Stimulated activated CD8-positive, alpha-beta memory T cell treated with anti-CD3 and anti-CD28 coated beads, Interleukin-4, amount 100 ng/mL, for 24 hours (primary cell): ENCODE results near the gene SMARCD3.

Source experiments
- DNase-seq: peaks from one replicate; pipeline ENCODE4 v3.0.0-alpha.2; 2020; ENCODE audit warnings: low read depth

The SMARCD3 gene

DNA sequence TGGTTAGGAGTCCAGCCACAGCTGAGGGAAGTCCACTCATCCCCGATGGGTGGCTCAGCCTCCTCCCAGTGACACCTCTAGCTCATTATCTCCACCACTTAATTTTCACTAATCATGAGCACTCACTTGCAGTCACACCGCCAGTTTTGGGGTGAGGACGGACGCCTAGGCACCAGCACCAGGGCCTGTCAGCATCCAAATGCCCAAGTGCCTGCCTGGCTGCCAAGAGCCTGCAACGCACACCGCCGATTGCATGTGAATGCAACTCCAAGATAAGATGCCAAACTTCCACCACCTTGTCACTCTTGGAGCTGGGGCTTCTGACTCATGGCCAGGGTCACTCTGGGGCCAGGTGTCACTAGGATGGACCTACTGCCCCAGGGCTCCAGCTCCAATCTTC, 24.4 kb upstream of the SMARCD3 start:
- DNase-seq: no peak

DNA sequence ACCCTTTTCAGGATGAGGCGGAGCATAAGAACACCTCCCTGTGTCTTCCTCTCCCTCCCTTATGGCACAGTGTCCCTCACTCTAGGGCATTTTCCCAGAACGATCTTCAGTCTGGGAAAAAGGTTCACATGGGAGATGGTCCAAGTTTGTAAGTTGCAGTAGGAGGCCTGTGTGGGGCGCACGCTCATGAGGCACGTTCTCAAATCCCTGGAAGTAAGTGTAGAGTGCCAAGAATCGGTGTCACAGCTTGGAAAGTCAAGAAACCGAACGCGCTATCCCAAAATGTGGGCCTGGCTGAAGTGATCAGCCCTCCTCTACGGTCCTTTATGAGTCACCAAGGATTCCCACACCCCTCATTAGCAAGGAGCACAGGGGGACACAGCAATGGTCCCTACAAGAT, 23.9 kb upstream of the SMARCD3 start:
- DNase-seq: no peak

- DNase-seq: no peak
Measured at GRCh38 chr7:151271699-151272355, 23.3 kb upstream of the SMARCD3 start.

DNA sequence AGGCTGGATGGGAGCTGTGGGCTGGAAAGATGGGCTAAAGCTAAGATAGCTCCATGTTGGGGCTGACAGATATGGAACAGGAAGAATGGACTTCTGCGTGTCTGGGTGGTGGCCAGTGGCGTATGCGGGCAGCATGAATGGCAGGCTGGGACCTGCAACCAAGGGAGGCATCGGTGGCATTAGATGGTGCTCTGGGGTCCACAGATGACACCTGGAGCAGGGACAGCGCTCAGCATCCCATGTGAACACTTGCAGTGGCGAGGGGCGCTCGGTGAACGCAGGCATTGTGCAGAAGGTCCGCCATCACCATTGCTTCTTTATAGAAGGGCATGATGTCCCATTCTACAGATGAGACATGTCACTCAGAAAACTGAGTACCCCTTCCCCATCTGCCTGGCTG, 21.0 kb upstream of the SMARCD3 start:
- no peak for DNase-seq

GRCh38 chr7:151265351-151265931, 16.9 kb upstream of the SMARCD3 start:
- no peak for DNase-seq

- DNase-seq: no peak
Measured at GRCh38 chr7:151264615-151265014, 16.1 kb upstream of the SMARCD3 start.

GRCh38 chr7:151261529-151261928, 13.0 kb upstream of the SMARCD3 start:
- DNase-seq: no peak

DNA sequence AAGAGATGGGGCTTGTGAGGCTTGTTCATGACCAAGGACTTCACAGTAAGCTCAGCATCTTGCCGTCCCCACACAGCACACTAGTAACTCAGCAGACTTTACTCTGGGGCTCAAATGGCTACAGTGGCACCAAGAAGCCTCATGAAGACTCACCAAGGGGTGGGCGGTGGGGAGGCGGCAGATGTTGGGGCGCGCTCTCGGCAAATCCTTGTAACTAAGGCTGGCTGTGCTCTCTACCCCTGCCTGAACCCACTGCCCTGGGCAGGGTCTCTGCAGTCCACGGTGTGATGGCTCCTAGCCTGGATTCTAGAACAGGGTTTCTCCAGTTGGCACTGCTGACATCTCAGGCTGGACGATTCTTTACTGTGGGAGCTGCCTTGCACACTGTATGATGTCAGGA, 12.4 kb upstream of the SMARCD3 start:
- no peak for DNase-seq

DNA sequence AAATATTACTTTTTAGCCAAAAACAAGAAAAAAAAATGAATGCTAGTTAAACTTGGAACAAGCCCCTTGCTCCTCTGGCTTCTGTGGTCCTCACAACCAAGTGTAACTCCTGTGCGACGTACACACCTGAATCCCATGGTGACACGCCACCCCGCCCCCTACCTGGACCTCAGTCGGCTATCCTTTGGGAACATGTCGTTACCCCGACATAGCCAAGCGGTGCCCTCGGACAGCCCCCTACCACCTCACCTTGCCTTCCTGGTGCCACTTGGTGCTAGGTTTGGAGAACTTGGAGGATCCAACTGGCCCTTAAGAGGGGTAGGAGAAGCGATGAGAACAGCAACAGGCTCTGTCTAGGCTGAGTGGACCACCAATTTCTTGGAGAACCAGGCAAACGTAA, 12.0 kb upstream of the SMARCD3 start:
- no peak for DNase-seq

DNA sequence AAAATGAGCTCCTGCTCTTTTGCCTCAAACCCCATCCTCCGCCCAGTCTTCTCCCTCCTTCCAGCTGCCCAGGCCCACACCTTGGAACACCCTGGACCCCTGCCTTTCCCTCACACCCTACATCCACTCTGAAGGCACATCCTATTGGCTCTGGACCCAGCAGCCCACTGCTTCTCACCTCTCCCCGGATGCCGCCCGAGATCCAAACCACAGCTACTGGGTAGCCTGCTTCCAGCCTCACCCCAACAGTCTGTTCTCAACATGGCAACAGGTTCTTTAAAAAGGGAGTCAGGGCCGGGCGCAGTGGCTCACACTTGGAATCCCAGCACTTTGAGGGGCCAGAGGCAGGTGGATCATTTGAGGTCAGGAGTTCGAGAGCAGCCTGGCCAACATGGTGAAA, 9.5 kb upstream of the SMARCD3 start:
- DNase-seq: no peak

- DNase-seq: no peak
Measured at GRCh38 chr7:151256410-151257045, 8.0 kb upstream of the SMARCD3 start.

DNA sequence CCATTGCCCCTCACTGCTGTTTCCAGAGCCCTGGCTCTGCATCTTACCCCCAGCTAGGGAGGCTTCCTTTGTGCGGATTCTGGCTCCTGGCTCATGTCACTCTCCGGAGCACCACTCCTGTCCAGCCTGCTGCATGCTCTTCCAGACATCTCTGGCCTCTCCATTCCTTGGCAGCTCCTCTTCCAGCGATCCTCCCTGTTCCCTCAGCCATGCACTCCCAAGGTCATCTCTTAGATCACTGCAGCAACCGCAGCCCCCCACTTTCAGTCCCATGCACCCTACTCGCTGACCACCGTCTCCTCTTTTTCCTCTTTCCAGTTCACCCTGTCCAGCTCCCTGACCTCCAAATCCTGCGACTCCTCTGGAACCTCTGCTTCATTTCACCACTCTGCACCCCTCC, 6.9 kb upstream of the SMARCD3 start:
- no peak for DNase-seq

GRCh38 chr7:151254851-151255250, 6.4 kb upstream of the SMARCD3 start:
- no peak for DNase-seq

DNA sequence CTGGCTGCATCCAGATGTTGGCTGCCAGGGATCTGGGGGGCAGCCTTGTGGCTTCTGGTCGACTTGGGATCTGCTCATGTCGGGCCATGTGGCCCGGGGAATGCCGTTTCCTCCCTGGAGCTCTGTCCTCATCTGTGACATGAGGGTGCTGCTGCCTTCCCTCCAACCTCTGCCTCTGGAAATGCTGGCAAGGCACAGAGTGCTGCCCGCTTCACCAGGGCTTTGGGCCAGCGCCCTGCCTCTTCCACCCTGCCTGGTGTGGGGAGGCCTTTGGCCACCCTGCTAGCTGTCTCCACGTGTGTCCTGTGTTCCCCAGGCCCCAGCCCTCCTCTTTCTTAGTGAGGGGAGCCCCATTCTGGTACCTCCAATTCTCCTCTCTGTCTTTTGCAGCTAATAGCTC, 5.8 kb upstream of the SMARCD3 start:
- DNase-seq: no peak

- no peak for DNase-seq
Measured at GRCh38 chr7:151252961-151253711, 4.6 kb upstream of the SMARCD3 start.

GRCh38 chr7:151252561-151252835, 4.0 kb upstream of the SMARCD3 start:
- DNase-seq: no peak

DNA sequence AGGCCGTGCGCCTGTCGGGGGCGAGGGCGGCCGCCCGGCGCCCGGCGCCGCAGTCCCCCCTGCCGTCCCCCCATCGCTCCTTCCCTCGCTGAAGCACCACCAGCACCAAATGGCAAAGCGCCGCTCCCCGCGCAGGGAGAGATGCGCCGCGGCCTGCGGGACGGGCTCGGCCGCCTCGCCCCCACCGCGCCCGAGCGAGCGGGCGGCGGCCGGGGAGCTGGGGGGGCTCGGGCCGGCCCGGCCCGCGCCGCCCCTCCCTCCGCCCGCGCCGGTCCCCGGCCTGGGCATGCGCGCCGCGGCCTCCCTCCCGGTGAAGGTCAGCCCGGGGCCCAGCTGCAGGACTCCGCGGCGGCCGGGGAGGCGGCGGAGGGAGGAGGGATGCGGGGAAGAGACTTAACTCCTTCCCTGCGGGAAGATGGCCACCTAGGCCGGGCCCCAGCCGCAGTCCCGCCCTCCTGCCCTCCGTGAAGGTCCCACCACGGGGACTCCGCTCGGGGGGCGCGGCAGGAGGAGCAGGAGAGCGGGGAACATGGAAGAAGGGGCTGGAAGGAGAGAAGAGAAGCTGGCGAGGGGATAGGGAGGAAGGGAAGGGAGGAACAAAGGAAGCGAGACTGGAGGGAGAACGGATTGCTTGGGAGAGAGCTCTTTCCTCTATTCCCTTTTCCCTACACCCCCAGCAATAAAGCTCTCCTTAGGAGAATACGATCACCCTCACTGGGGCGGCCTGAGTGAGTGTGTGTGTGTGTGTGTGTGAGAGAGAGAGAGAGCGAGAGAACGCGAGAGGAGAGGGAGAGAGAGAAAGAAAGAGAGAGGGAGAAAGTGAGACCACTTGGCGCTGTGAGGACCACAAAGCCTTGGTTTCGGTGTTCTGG, 3.4 kb upstream of the SMARCD3 start:
- DNase-seq: no peak

GRCh38 chr7:151251328-151251688, 2.8 kb upstream of the SMARCD3 start:
- DNase-seq: no peak

DNA sequence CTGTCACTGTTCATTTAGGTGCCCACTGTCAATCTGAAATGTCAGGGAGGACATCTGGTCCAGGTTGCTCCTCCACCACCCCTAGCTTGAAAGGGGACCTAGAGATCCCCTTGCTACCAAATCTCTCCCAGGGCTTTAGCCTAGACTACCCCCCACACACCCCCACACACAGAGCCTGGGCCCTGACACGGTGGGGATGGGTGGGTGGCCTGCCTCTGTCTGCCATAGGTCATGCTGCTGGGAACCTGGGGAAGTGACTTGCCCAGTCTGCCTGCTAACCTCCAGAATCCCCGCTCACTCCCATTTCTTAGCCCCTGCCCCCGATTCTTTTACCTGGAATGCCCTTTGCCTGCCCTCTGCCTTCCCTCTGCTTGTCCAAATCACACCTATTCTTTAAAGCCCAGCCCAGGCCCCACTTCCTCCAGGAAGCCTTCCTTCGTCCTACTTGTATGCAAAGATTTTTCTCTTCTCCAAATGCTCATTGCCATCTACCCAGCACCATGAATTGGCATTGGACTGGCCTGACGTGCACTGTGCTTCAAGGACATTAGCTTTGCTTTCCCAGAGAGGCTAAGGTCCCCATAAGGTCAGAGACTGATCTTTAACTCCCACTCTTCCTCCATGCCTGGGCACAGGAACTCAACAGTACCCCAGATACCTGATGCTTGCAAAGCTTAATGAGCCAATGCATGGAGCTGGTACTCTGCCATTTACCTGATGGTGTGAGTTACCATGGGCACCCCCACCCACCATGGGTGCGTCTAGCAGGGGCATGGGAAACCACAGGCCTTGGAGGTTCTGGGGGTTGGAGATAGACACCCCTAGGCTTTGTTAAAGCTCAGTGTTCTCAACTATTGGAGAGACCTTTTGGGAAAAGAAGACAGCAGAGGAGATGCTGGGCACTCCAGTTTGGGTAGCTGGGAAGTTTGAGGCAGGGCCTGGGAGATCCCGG, 2.0 kb upstream of the SMARCD3 start:
- DNase-seq: no peak

GRCh38 chr7:151249732-151250072, 1.2 kb upstream of the SMARCD3 start:
- no peak for DNase-seq

- DNase-seq: no peak
Measured at GRCh38 chr7:151249034-151249731, 689 bp upstream of the SMARCD3 start.
